SK-N-SH treated with all-trans-retinoic acid at 6 μM for 48 hours (cell line): ENCODE measurements around the gene AHRR.

ENCODE experiments used
- ISL1 ChIP-seq: fragments of 250-450 bp; sonication (Bioruptor Pico); IDR thresholded peaks from 2 replicates; pipeline ENCODE4 v2.1.2; 2022; ENCODE audit warnings: mild to moderate bottlenecking, moderate library complexity
- OSR1 ChIP-seq: fragments of 250-450 bp; sonication (Bioruptor Pico); IDR thresholded peaks from 2 replicates; pipeline ENCODE4 v1.8.0; 2022; ENCODE audit warnings: moderate library complexity, mild to moderate bottlenecking, inconsistent platforms
- TCF4 ChIP-seq: fragments of 250-450 bp; sonication (Bioruptor Pico); IDR thresholded peaks from 2 replicates; pipeline ENCODE4 v1.8.0; 2021; ENCODE audit warnings: mild to moderate bottlenecking, moderate library complexity, borderline replicate concordance
- TSHZ2 ChIP-seq: fragments of 250-450 bp; sonication (Bioruptor Pico); IDR thresholded peaks from 2 replicates; pipeline ENCODE4 v1.5.0; 2020; ENCODE audit warnings: mild to moderate bottlenecking, moderate library complexity
- TF ChIP-seq, protein P1 (sequence below): fragments of 250-450 bp; sonication (Bioruptor Pico); IDR thresholded peaks from 2 replicates; pipeline ENCODE4 v1.5.1; 2020; ENCODE audit warnings: low read depth, mild to moderate bottlenecking, moderate library complexity

GRCh38 chr5:318341-318897 is 3.1 kb upstream of the AHRR start:
- TF ChIP-seq OSR1 (CRISPR knock-in tag) (no peak), TSHZ2 (no peak), TCF4 (CRISPR knock-in tag) (no peak), ISL1 (CRISPR knock-in tag) (no peak)
- TF ChIP-seq, protein P1, sequence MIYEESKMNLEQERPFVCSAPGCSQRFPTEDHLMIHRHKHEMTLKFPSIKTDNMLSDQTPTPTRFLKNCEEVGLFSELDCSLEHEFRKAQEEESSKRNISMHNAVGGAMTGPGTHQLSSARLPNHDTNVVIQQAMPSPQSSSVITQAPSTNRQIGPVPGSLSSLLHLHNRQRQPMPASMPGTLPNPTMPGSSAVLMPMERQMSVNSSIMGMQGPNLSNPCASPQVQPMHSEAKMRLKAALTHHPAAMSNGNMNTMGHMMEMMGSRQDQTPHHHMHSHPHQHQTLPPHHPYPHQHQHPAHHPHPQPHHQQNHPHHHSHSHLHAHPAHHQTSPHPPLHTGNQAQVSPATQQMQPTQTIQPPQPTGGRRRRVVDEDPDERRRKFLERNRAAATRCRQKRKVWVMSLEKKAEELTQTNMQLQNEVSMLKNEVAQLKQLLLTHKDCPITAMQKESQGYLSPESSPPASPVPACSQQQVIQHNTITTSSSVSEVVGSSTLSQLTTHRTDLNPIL (CRISPR knock-in tag) = no peak
